K562 (cell line): ENCODE data around the gene ELAC2. TPM values are rescaled to one million over a fixed set of nuclear protein-coding genes. Genes with fewer than 3 reads are reported as not detected.

Source experiments
- ATAC-seq: fragments of 200-7000 bp; cut with Tn5 transposase; 3 replicates; pipeline ENCODE4 v1.9.1; 2020; ENCODE audit warnings: moderate library complexity
- BruUV-seq: library from RNA; stranded (reverse); fragments of 400-500 nt; replicated peaks from 2 replicates; lab custom pipeline; 2021; lab: Mats Ljungman, UMichigan
- CTCF ChIA-PET: fragments of 300-600 bp; formaldehyde crosslinking; extraction: SDS; loops from one replicate; lab custom pipeline; 2021; ENCODE audit warnings: low intra/inter-chr PET ratio; lab: Yijun Ruan, JAX
- POLR2A ChIA-PET: fragments of 300-600, 350-650 bp; sonication (Branson Sonifier 250); formaldehyde crosslinking; extraction: SDS; loops from one replicate; lab custom pipeline; 2021; ENCODE audit warnings: antibody characterized with exemption, inconsistent platforms; lab: Yijun Ruan, JAX
- DNase-seq, 4 experiments: peaks; one replicate each; pipeline versions ENCODE4 v3.0.0 to v3.0.0-alpha.2; 2011 to 2018; ENCODE audit warnings: low spot score in 3 of 4, mixed read lengths in 3 of 4; ENCODE audit errors: extremely low read depth in 1 of 4
- FAIRE-seq: peaks from 2 replicates; lab custom pipeline; 2011; peaks lifted over from hg19 to GRCh38; lab: Jason Lieb, UNC
- H2AFZ ChIP-seq: 2 replicates; pipeline ENCODE4 v1.6.0; 2011; ENCODE audit warnings: low read depth, low read length, control low read depth, inconsistent platforms
- H3K27ac ChIP-seq: fragments of 200-600 bp; 3 replicates; pipeline ENCODE4 v1.8.0; 2011; ENCODE audit warnings: low read depth, mild to moderate bottlenecking, control low read depth, inconsistent platforms, low read length, moderate library complexity, mixed read lengths; ENCODE audit errors: extremely low read depth
- H3K27me3 ChIP-seq, 2 experiments: fragments of 300-600 bp in 1 of 2; 2 replicates in 1 of 2; 3 replicates in 1 of 2; pipeline versions ENCODE4 v1.6.0 to v1.8.0; 2011; ENCODE audit warnings: inconsistent platforms in 2 of 2, low read length in 2 of 2, mild to moderate bottlenecking in 1 of 2, mixed read lengths in 1 of 2, moderate library complexity in 1 of 2; ENCODE audit not compliant: control insufficient read depth in 2 of 2, insufficient read depth in 2 of 2
- H3K36me3 ChIP-seq: fragments of 300-600 bp; 3 replicates; pipeline ENCODE4 v1.8.0; 2011; ENCODE audit warnings: mild to moderate bottlenecking, low read length, inconsistent platforms; ENCODE audit not compliant: control insufficient read depth, insufficient read depth
- H3K4me1 ChIP-seq, 2 experiments: fragments of 200-600 bp in 1 of 2; replicated peaks in 1 of 2; 2 replicates in 1 of 2; 3 replicates in 1 of 2; pipeline versions ENCODE4 v1.5.1 to v1.8.0; 2011; ENCODE audit warnings: inconsistent platforms in 2 of 2, low read length in 2 of 2, mild to moderate bottlenecking in 1 of 2, mixed read lengths in 1 of 2, moderate library complexity in 1 of 2; ENCODE audit not compliant: control insufficient read depth in 2 of 2, insufficient read depth in 2 of 2
- H3K4me2 ChIP-seq: 2 replicates; pipeline ENCODE4 v1.6.1; 2011; ENCODE audit warnings: low read length, control low read depth, inconsistent platforms, mixed read lengths; ENCODE audit not compliant: insufficient read depth
- H3K4me3 ChIP-seq: fragments of 200-600 bp; sonication (generic), shearing (Covaris generic); 2 replicates; pipeline ENCODE4 v1.5.1; 2016; ENCODE audit warnings: control low read depth, inconsistent platforms
- H3K79me2 ChIP-seq: fragments of 200-600 bp; 3 replicates; pipeline ENCODE4 v1.8.0; 2011; ENCODE audit warnings: low read length, inconsistent platforms; ENCODE audit not compliant: control insufficient read depth, insufficient read depth
- H3K9ac ChIP-seq, 2 experiments: 2 replicates each; pipeline versions ENCODE4 v1.6.0 to v1.6.1; 2011; ENCODE audit warnings: low read depth in 2 of 2, low read length in 2 of 2, control low read depth in 1 of 2, inconsistent platforms in 1 of 2, mild to moderate bottlenecking in 1 of 2, mixed read lengths in 1 of 2; ENCODE audit not compliant: insufficient read depth in 1 of 2
- H3K9me1 ChIP-seq: one replicate; pipeline ENCODE4 v1.6.0; 2011; ENCODE audit warnings: inconsistent platforms, mild to moderate bottlenecking, low read length, moderate library complexity; ENCODE audit not compliant: control insufficient read depth, insufficient read depth
- H3K9me3 ChIP-seq: replicated peaks from 2 replicates; pipeline ENCODE4 v1.5.1; 2011; ENCODE audit warnings: low read depth, low read length, inconsistent platforms; ENCODE audit not compliant: control insufficient read depth, insufficient read depth
- H4K20me1 ChIP-seq: replicated peaks from 2 replicates; pipeline ENCODE4 v1.6.1; 2011; ENCODE audit warnings: low read length, inconsistent platforms, mixed read lengths; ENCODE audit not compliant: control insufficient read depth, insufficient read depth
- CHD1 ChIP-seq: fragments of 200-600 bp; sonication (generic); IDR thresholded peaks from one replicate; pipeline ENCODE4 v1.6.1; 2012; ENCODE audit warnings: mild to moderate bottlenecking, moderate library complexity, low read length, inconsistent platforms
- HDAC2 ChIP-seq: fragments of 450-650 bp; IDR thresholded peaks from 2 replicates; pipeline ENCODE4 v1.6.1; 2016; ENCODE audit warnings: mild to moderate bottlenecking
- NR2C2 ChIP-seq, 2 experiments: fragments of 200-800 bp in 1 of 2; sonication (Bioruptor generic) in 1 of 2; sonication (generic) in 1 of 2; formaldehyde crosslinking in 1 of 2; IDR thresholded peaks; 2 replicates each; pipeline versions ENCODE4 v1.6.1 to v1.8.0; 2016 to 2022; ENCODE audit warnings: mild to moderate bottlenecking in 1 of 2, missing compliant biosample characterization in 1 of 2, missing genetic modification characterization in 1 of 2, missing genetic modification reagents in 1 of 2
- POLR3A ChIP-seq: IDR thresholded peaks from 2 replicates; pipeline ENCODE4 v1.6.1; 2011; ENCODE audit warnings: borderline replicate concordance, mild to moderate bottlenecking, moderate library complexity; ENCODE audit not compliant: insufficient read length, insufficient read depth; ENCODE audit errors: extremely low read depth
- RBM22 ChIP-seq: fragments of 200-400 bp; formaldehyde crosslinking; IDR thresholded peaks from 2 replicates; pipeline ENCODE4 v1.6.1; 2018; ENCODE audit warnings: low read length, low read depth; ENCODE audit not compliant: poor library complexity, severe bottlenecking
- RBM34 ChIP-seq: fragments of 200-400 bp; formaldehyde crosslinking; IDR thresholded peaks from 2 replicates; pipeline ENCODE4 v1.6.1; 2018; ENCODE audit warnings: low read length, borderline replicate concordance; ENCODE audit not compliant: insufficient read depth
- SREBF2 ChIP-seq: sonication (generic); formaldehyde crosslinking; IDR thresholded peaks from 2 replicates; pipeline ENCODE4 v1.4.0; 2020; ENCODE audit warnings: mild to moderate bottlenecking, missing genetic modification reagents
- SRSF7 ChIP-seq: fragments of 200-400 bp; formaldehyde crosslinking; optimal IDR thresholded peaks from 2 replicates; pipeline ENCODE3; 2017; ENCODE audit warnings: mild to moderate bottlenecking, low read depth, low read length
- TAF9B ChIP-seq: fragments of 450-650 bp; IDR thresholded peaks from 2 replicates; pipeline ENCODE4 v1.6.1; 2018; ENCODE audit warnings: mild to moderate bottlenecking; ENCODE audit not compliant: partially characterized antibody
- ZNF12 ChIP-seq: sonication (generic); formaldehyde crosslinking; IDR thresholded peaks from 2 replicates; pipeline ENCODE4 v1.4.0; 2020; ENCODE audit warnings: mild to moderate bottlenecking, missing genetic modification reagents
- ZNF165 ChIP-seq: fragments of 250-450 bp; sonication (Bioruptor Pico); IDR thresholded peaks from 2 replicates; pipeline ENCODE4 v1.4.0; 2020; ENCODE audit warnings: borderline replicate concordance
- ZNF174 ChIP-seq: fragments of 250-450 bp; sonication (Bioruptor Pico); IDR thresholded peaks from 2 replicates; pipeline ENCODE4 v1.4.0; 2020; ENCODE audit warnings: mild to moderate bottlenecking
- ZNF354B ChIP-seq: fragments of 250-450 bp; sonication (Bioruptor Pico); IDR thresholded peaks from 2 replicates; pipeline ENCODE4 v1.4.0; 2020
- ZNF408 ChIP-seq: fragments of 250-450 bp; sonication (Bioruptor Pico); IDR thresholded peaks from 2 replicates; pipeline ENCODE4 v1.4.0; 2020; ENCODE audit warnings: low read depth, mild to moderate bottlenecking, moderate library complexity
- WGBS: fragments of 100-300 bp; shearing (Covaris generic); methylation state at CpG from one replicate; pipeline ENCODE4 v1.1.6; 2016; ENCODE audit warnings: low coverage, mixed read lengths; ENCODE audit not compliant: insufficient coverage; ENCODE audit errors: missing lambda C conversion rate; 5-methylcytosine and 5-hydroxymethylcytosine counted together
- in situ Hi-C: fragments of 300-500 bp; cut with MboI; formaldehyde crosslinking; loops from 4 replicates; pipeline ENCODE4 v1.15.0; 2018; ENCODE audit warnings: inconsistent platforms, mixed read lengths
- intact Hi-C: fragments of 100-400 bp; cut with micrococcal nuclease; formaldehyde crosslinking; loops from 2 replicates; pipeline ENCODE4 v1.14.2; 2022
- polyA plus RNA-seq, 8 experiments: library from polyadenylated mRNA; depleted of rRNA in 4 of 8; stranded (reverse) in 5 of 8; unstranded in 3 of 8; fragments of >200 nt; fragmentation: Nextera tagmentation in 2 of 8; fragmentation: Illumina TruSeq in 1 of 8; extraction: Ambion mirVana in 2 of 8; extraction: Trizol in 1 of 8; gene quantifications; 2 replicates each; pipeline versions ENCODE4 v1.2.1 to v1.2.3, GENCODE V29; 2011 to 2014; ENCODE audit warnings: inconsistent platforms in 1 of 8, missing spikeins in 1 of 8
- total RNA-seq, 7 experiments: library from RNA; depleted of rRNA in 6 of 7; stranded (reverse); fragments of >200 nt in 6 of 7; fragmentation: Illumina TruSeq in 2 of 7; extraction: Trizol in 2 of 7; gene quantifications; 2 replicates each; pipeline versions ENCODE4 v1.2.1 to v1.2.3, GENCODE V29; 2011 to 2021; ENCODE audit warnings: low replicate concordance in 1 of 7
- TF ChIP-seq, protein P1 (sequence below): fragments of 250-450 bp; sonication (Bioruptor Pico); IDR thresholded peaks from 2 replicates; pipeline ENCODE4 v1.8.0; 2022; ENCODE audit warnings: inconsistent platforms, mild to moderate bottlenecking, moderate library complexity, borderline replicate concordance

Gene ELAC2
- total and polyA plus RNA-seq, 9 of the 15 experiments (the other 6 are each of a cell fraction or from before 2014, with no cell fraction given), result 4.5 to 129 (median 70.6) TPM

GRCh38 chr17:13044572-13045065, 26.8 kb upstream of the ELAC2 start:
- POLR2A ChIA-PET, result no interaction called here
- ATAC-seq, result no peak
- WGBS, result 2% methylated on average over 7 of the region's 7 CpGs

More at GRCh38 chr17:13044572-13045065, 26.8 kb upstream of the ELAC2 start:
- H3K36me3 ChIP-seq, result no peaks in the 10 kb centered on the region
- H3K79me2 ChIP-seq, result no peaks in the 10 kb centered on the region
- TF ChIP-seq POLR3A (no peak), SREBF2 (no peak), RBM34 (no peak), ZNF165 (CRISPR knock-in tag) (no peak), HDAC2 (no peak), ZNF354B (CRISPR knock-in tag) (no peak), ZNF408 (CRISPR knock-in tag) (no peak), ZNF12 (no peak), ZNF174 (no peak), TAF9B (no peak), SRSF7 (no peak), CHD1 (no peak), RBM22 (no peak), NR2C2 (CRISPR knock-in tag; IDR thresholded peaks at IDR 0.05) (no peak), NR2C2 (tag; IDR thresholded peaks at IDR 0.05) (no peak)
- TF ChIP-seq, protein P1, sequence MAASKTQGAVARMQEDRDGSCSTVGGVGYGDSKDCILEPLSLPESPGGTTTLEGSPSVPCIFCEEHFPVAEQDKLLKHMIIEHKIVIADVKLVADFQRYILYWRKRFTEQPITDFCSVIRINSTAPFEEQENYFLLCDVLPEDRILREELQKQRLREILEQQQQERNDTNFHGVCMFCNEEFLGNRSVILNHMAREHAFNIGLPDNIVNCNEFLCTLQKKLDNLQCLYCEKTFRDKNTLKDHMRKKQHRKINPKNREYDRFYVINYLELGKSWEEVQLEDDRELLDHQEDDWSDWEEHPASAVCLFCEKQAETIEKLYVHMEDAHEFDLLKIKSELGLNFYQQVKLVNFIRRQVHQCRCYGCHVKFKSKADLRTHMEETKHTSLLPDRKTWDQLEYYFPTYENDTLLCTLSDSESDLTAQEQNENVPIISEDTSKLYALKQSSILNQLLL (CRISPR knock-in tag), result no peak
- H3K4me3 ChIP-seq, result no peak overlapping the region
- no peak for DNase-seq
- peaks cover 3 to 13% of the 10 kb centered on the region in 2 experiments; a peak in 3 of 5 replicates for H3K27me3 ChIP-seq
- H3K9me1 ChIP-seq, result no peaks in the 10 kb centered on the region
- H3K27ac ChIP-seq, result no peak overlapping the region
- no peaks in the 10 kb centered on the region for H3K9me3 ChIP-seq
- in situ Hi-C loops (no loop called here), intact Hi-C loops (no loop called here)
- FAIRE-seq, result no peak
- no peak overlapping the region for H3K9ac ChIP-seq
- no peak overlapping the region for H3K4me2 ChIP-seq
- H4K20me1 ChIP-seq, result no peaks in the 10 kb centered on the region
- no TSS peak for BruUV-seq
- CTCF ChIA-PET, result no interaction called here
- H2AFZ ChIP-seq, result no peak overlapping the region
- H3K4me1 ChIP-seq, result no peaks in the 10 kb centered on the region
